Measurements from ENCODE around the gene TLNRD1. TPM values are rescaled to one million over a fixed set of nuclear protein-coding genes. Genes with fewer than 3 reads are reported as not detected.
A peak's percentile ranks its signal among the peaks of the same experiment; 100 is the strongest.
"Not testable (repeated sequence)": the region's sequence is repeated elsewhere in the genome, so short reads cannot be mapped to it uniquely, and the experiment has no call there.

The TLNRD1 gene
- total RNA-seq, 1 donor from 2014 or later, result 27.8 TPM

GRCh38 chr15:80957556-80957955 is 43.2 kb upstream of the TLNRD1 start:
- no peak for TF ChIP-seq CTCF (IDR thresholded peaks at IDR 0.05)
- DNase-seq, result no peak
- no peaks in the 10 kb centered on the region for H3K27me3 ChIP-seq
- intact Hi-C loops (cut with DNase I), result no loop called here
- H3K4me3 ChIP-seq, result no peak overlapping the region
- no peaks in the 10 kb centered on the region for H3K36me3 ChIP-seq
- no peaks in the 10 kb centered on the region for H3K4me1 ChIP-seq
- no peak overlapping the region for H3K27ac ChIP-seq
- ATAC-seq, result no peak
- no peaks in the 10 kb centered on the region for H3K9me3 ChIP-seq

- Histone ChIP-seq H3K27ac (no peak overlapping the region), H3K27me3 (no peaks in the 10 kb centered on the region), H3K9me3 (no peaks in the 10 kb centered on the region), H3K4me1 (no peaks in the 10 kb centered on the region), H3K4me3 (no peak overlapping the region), H3K36me3 (no peaks in the 10 kb centered on the region)
- DNase-seq (no peak), ATAC-seq (no peak)
- intact Hi-C loops (cut with DNase I), result no loop called here
- no peak for TF ChIP-seq CTCF (IDR thresholded peaks at IDR 0.05)
Observed at GRCh38 chr15:80957976-80958375, 42.7 kb upstream of the TLNRD1 start.

- DNase-seq, result no peak
- H3K27me3 ChIP-seq, result no peaks in the 10 kb centered on the region
- no peaks in the 10 kb centered on the region for H3K36me3 ChIP-seq
- no peaks in the 10 kb centered on the region for H3K4me1 ChIP-seq
- H3K9me3 ChIP-seq, result no peaks in the 10 kb centered on the region
- no peak overlapping the region for H3K27ac ChIP-seq
- ATAC-seq, result no peak
- intact Hi-C loops (cut with DNase I), result no loop called here
- H3K4me3 ChIP-seq, result no peak overlapping the region
- TF ChIP-seq CTCF (IDR thresholded peaks at IDR 0.05), result no peak
Observed at GRCh38 chr15:80958818-80959495, 41.8 kb upstream of the TLNRD1 start.

GRCh38 chr15:80965454-80965853 is 35.3 kb upstream of the TLNRD1 start:
- ATAC-seq; H3K36me3 ChIP-seq; intact Hi-C loops (cut with DNase I): not testable (repeated sequence)

GRCh38 chr15:80966431-80967197 is 34.1 kb upstream of the TLNRD1 start:
- no peak for TF ChIP-seq CTCF (IDR thresholded peaks at IDR 0.05)
- no peaks in the 10 kb centered on the region for H3K9me3 ChIP-seq

More at GRCh38 chr15:80965454-80965853, 35.3 kb upstream of the TLNRD1 start:
- H3K27me3 ChIP-seq, H3K9me3 ChIP-seq, H3K4me3 ChIP-seq, H3K27ac ChIP-seq, DNase-seq, H3K4me1 ChIP-seq: not testable (repeated sequence)

GRCh38 chr15:80967451-80967850 is 33.3 kb upstream of the TLNRD1 start:
- H3K36me3 ChIP-seq, result peaks cover 7% of the 10 kb centered on the region
- H3K4me1 ChIP-seq, result no peaks in the 10 kb centered on the region
- no peak overlapping the region for H3K4me3 ChIP-seq
- DNase-seq (no peak), ATAC-seq (peak; percentile 44)
- intact Hi-C loops (cut with DNase I), result no loop called here
- H3K27ac ChIP-seq, result no peak overlapping the region
- H3K27me3 ChIP-seq, result no peaks in the 10 kb centered on the region
- H3K9me3 ChIP-seq, result no peaks in the 10 kb centered on the region
- TF ChIP-seq CTCF (IDR thresholded peaks at IDR 0.05), result no peak

More at GRCh38 chr15:80966431-80967197, 34.1 kb upstream of the TLNRD1 start:
- H3K4me1 ChIP-seq, result no peaks in the 10 kb centered on the region
- H3K4me3 ChIP-seq, result no peak overlapping the region
- no peak overlapping the region for H3K27ac ChIP-seq
- intact Hi-C loops (cut with DNase I), result no loop called here
- ATAC-seq (no peak), DNase-seq (no peak)
- H3K36me3 ChIP-seq, result peaks cover 7% of the 10 kb centered on the region
- no peaks in the 10 kb centered on the region for H3K27me3 ChIP-seq
